CD4-positive, alpha-beta memory T cell (primary cell): ENCODE results near the gene CCDC74A. TPM values are rescaled to one million over a fixed set of nuclear protein-coding genes. Genes with fewer than 3 reads are reported as not detected.
"Not testable (repeated sequence)": the region's sequence is repeated elsewhere in the genome, so short reads cannot be mapped to it uniquely, and the experiment has no call there.

ENCODE experiments used
- CTCF ChIA-PET: fragments of 350-600 bp; sonication (Branson Sonifier 250); formaldehyde crosslinking; loops from one replicate; lab custom pipeline; 2021; ENCODE audit warnings: inconsistent platforms; ENCODE audit not compliant: partially characterized antibody; lab: Charles Lee
- POLR2A ChIA-PET: fragments of 350-600 bp; sonication (Branson Sonifier 250); formaldehyde crosslinking; loops from one replicate; lab custom pipeline; 2021; ENCODE audit not compliant: partially characterized antibody; lab: Charles Lee
- DNase-seq, 5 donors: peaks; one replicate each; pipeline versions ENCODE4 v3.0.0 to v3.0.0-alpha.2; 2020 to 2022; ENCODE audit warnings: mixed read lengths in 1 of 5
- H3K27ac ChIP-seq: one replicate; pipeline ENCODE4 v1.7.0; 2013; ENCODE audit warnings: low read depth, low read length
- H3K27me3 ChIP-seq: 2 replicates; pipeline ENCODE4 v1.7.0; 2013; ENCODE audit warnings: mild to moderate bottlenecking, low read length, moderate library complexity; ENCODE audit not compliant: insufficient read depth
- H3K36me3 ChIP-seq: 2 replicates; pipeline ENCODE4 v1.7.0; 2013; ENCODE audit warnings: mild to moderate bottlenecking, low read length, moderate library complexity; ENCODE audit not compliant: insufficient read depth
- H3K4me1 ChIP-seq: 2 replicates; pipeline ENCODE4 v1.7.0; 2013; ENCODE audit warnings: mild to moderate bottlenecking, low read length, moderate library complexity; ENCODE audit not compliant: insufficient read depth
- H3K4me3 ChIP-seq, 2 donors: one replicate each; pipeline ENCODE4 v1.7.0; 2013; ENCODE audit warnings: low read length in 2 of 2, mild to moderate bottlenecking in 1 of 2
- H3K9me3 ChIP-seq, 2 donors: one replicate each; pipeline ENCODE4 v1.7.0; 2013; ENCODE audit warnings: low read length in 2 of 2, control low read depth in 1 of 2; ENCODE audit not compliant: control insufficient read depth in 1 of 2
- H3K27ac Mint-ChIP-seq, 7 donors: one replicate each; pipeline ENCODE4 v1.8.0; 2020 to 2021; ENCODE audit warnings: mixed read lengths in 7 of 7, mild to moderate bottlenecking in 6 of 7, inconsistent platforms in 3 of 7, moderate library complexity in 3 of 7
- H3K27me3 Mint-ChIP-seq, 2 donors: one replicate each; pipeline ENCODE4 v1.8.0; 2020 to 2021; ENCODE audit warnings: mixed read lengths in 2 of 2
- H3K36me3 Mint-ChIP-seq, 2 donors: one replicate each; pipeline ENCODE4 v1.8.0; 2020 to 2021; ENCODE audit warnings: mixed read lengths in 2 of 2, inconsistent platforms in 1 of 2, mild to moderate bottlenecking in 1 of 2
- H3K4me1 Mint-ChIP-seq, 4 donors: one replicate each; pipeline ENCODE4 v1.8.0; 2020 to 2021; ENCODE audit warnings: mixed read lengths in 4 of 4, mild to moderate bottlenecking in 1 of 4
- H3K4me3 Mint-ChIP-seq, 8 donors: one replicate each; pipeline ENCODE4 v1.8.0; 2020 to 2021; ENCODE audit warnings: mixed read lengths in 8 of 8, mild to moderate bottlenecking in 7 of 8, moderate library complexity in 6 of 8, inconsistent platforms in 3 of 8
- H3K9me3 Mint-ChIP-seq, 8 donors: one replicate each; pipeline ENCODE4 v1.8.0; 2020 to 2021; ENCODE audit warnings: mixed read lengths in 8 of 8, mild to moderate bottlenecking in 5 of 8, inconsistent platforms in 3 of 8, moderate library complexity in 1 of 8
- intact Hi-C: fragments of 100-400 bp; cut with micrococcal nuclease; formaldehyde crosslinking; loops from one replicate; pipeline ENCODE4 v1.15.1; 2023
- polyA plus RNA-seq, 2 donors: library from polyadenylated mRNA; unstranded; fragments of 300-500 nt; fragmentation: Illumina TruSeq; gene quantifications; one replicate each; pipeline ENCODE4 v1.2.3, GENCODE V29; 2021
- total RNA-seq, 2 experiments: library from RNA; stranded (reverse); gene quantifications; one replicate each; pipeline ENCODE4 v1.2.3, GENCODE V29; 2021

The CCDC74A gene
- total and polyA plus RNA-seq, 4 experiments from 2014 or later = 0.38 to 0.54 (median 0.42) TPM; not detected in 1

DNA sequence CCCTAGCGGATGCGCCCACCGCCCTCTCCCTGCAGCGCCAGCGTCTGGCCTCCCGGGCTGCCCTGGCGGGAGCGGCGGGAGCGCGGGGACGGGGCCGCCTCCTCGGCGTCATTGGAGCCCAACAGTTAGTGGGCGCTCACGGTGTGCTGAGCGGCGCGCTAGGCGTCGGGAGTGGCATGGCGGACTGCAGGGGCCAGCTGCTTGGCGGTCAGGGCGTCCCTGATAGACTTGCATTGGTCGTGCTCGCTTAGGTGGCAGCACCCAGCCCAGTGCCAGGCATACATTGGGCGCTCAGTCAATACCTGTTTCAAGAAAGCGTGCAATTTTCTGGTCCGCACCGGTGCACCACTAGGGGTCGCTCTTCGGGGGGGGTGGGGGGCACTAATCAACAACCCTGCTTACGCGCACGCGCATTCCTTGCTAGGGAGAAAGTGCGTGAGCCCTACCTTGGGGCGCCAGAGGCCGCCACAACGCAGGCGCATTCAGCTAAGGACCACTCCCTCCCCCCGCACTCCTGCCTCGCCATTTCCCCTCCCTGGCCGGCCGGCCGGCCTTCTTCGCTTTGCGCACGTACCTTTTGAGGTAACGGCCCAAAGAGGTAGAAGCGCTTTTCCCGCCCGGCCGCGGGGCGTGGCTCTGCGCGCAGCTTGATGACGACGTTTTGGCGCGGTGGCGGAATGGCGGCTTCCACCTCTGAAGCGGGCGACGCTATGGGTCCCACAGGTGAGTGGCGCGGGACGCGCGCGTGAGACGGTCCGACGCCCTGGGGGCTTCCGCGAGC, 35.1 kb upstream of the CCDC74A start:
- Mint-ChIP-seq H3K27ac (peak overlapping the region; percentile 97 to 100 (median 99)), H3K27me3 (no peaks in the 10 kb centered on the region), H3K36me3 (peaks cover 0 to 25% of the 10 kb centered on the region in 2 donors), H3K4me3 (peak overlapping the region; percentile 93 to 99 (median 96)), H3K4me1 (peaks cover 15 to 56% (median 37%) of the 10 kb centered on the region in 4 donors), H3K9me3 (no peaks in the 10 kb centered on the region)
- H3K36me3 ChIP-seq = no peaks in the 10 kb centered on the region
- peak; percentile 93 to 98 (median 95) for DNase-seq
- peak overlapping the region; percentile 90 to 93 for H3K4me3 ChIP-seq
- ChIA-PET POLR2A (interaction anchor here (0.6 to 2.1 kb wide), 11 partner anchors 10 to 1311 kb away, joined by 3 to 14 read pairs (median 5); partner anchors contain the start of genes FAM168B, IMP4, MZT2B and SMPD4), CTCF (interaction anchor here (0.6 to 2.8 kb wide), 14 partner anchors 9 to 1312 kb away, joined by 3 to 14 read pairs (median 4); partner anchors contain the start of genes CCDC74A, FAM168B, IMP4 and SMPD4)
- peak overlapping the region; percentile 94 for H3K27ac ChIP-seq
- H3K27me3 ChIP-seq = no peaks in the 10 kb centered on the region
- peaks cover 38% of the 10 kb centered on the region for H3K4me1 ChIP-seq
- intact Hi-C loops = loop anchor here (1.0 to 5.0 kb wide), 8 partner anchors 35 to 1312 kb away; partner anchors contain the start of genes CCDC74A, FAM168B, IMP4 and PLEKHB2
- H3K9me3 ChIP-seq = no peaks in the 10 kb centered on the region

DNA sequence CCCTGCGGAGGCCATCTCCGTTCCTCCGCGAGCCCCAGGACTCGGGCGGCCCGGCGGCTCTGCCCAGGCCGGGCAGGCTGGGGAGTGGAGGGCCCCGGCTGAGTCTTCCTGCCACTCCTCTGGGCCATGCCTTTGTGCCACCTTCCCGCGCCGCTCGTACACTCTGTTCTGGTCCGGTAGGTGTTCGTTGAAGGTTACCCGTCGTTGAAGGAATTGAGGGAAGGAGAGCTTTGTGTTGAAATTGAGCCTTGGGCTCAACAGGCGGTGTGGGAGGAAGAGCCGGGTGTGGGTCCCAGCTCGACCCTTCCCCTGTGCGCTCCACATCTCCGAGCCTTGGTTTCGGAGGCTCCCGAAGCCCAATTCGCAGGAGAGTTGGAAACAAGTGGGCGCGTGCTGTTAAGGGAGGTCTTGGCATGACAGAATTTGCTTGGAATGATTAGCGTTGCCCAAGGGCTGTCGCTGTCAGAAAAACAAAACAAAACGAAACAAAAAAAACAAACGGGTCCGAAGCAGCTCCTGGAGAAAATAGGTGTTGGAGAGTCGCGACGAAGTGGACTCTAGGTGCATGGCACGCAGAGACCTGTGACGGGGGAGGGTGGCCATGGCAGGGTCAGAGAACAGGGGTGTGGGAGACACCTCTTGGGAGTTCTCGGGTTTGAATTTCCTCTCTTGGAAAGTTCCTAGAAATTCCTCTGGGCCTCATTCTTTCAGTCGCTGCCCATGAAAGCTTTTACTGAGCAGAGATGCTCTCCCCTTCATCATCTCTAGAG, 34.3 kb upstream of the CCDC74A start:
- peak overlapping the region; percentile 93 to 99 (median 96) for H3K4me3 Mint-ChIP-seq
- intact Hi-C loops = loop anchor here (2.0 to 5.0 kb wide), 6 partner anchors 81 to 1313 kb away; partner anchors contain the start of genes FAM168B, IMP4, PLEKHB2 and SMPD4

DNA sequence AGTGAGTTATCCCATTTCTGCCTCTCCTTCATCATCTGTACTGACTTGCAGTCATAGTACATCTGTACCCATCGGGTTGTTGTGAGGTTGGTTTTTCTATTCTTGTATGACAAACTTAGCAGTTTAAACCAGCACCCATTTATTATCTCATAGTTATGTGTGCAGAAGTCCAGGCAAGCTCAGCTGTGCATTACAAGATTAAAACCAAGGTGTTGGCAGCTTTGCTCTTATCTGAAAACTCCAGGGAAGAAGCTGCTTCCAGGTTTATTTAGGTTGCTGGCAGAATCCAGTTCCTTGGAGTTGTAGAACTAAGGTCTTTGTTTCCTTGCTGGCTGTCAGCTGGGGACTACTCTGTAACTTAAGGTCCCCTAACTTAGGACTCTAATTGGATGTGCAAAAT, 32.2 kb upstream of the CCDC74A start:
- H3K27me3 ChIP-seq, H3K9me3 Mint-ChIP-seq, H3K9me3 ChIP-seq, H3K27me3 Mint-ChIP-seq, POLR2A ChIA-PET, H3K36me3 ChIP-seq, intact Hi-C loops, H3K27ac ChIP-seq, DNase-seq, H3K4me3 ChIP-seq: not testable (repeated sequence)
- Mint-ChIP-seq H3K27ac (peak overlapping the region in 4 of 7 donors; percentile 27 to 73 (median 50)), H3K4me1 (peaks cover 9 to 45% (median 31%) of the 10 kb centered on the region in 4 donors), H3K36me3 (peaks cover 12 to 43% of the 10 kb centered on the region in 2 donors), H3K4me3 (peak overlapping the region in 4 of 8 donors; percentile 21 to 48 (median 31))
- CTCF ChIA-PET = interaction anchor here (0.9 kb wide), 1 partner anchor 82 kb away, joined by 3 read pairs; no protein-coding TSS in a partner anchor
- H3K4me1 ChIP-seq = peaks cover 28% of the 10 kb centered on the region

More for the DNA sequence above, 34.3 kb upstream of the CCDC74A start:
- ChIA-PET CTCF (interaction anchor here (0.7 to 2.8 kb wide), 13 partner anchors 10 to 1313 kb away, joined by 3 to 14 read pairs (median 4); partner anchors contain the start of genes CCDC74A, FAM168B, IMP4 and SMPD4), POLR2A (interaction anchor here (0.6 to 2.1 kb wide), 12 partner anchors 10 to 1312 kb away, joined by 3 to 14 read pairs (median 4); partner anchors contain the start of genes FAM168B, IMP4, MZT2B and PLEKHB2)
- Histone ChIP-seq H3K9me3 (no peaks in the 10 kb centered on the region), H3K36me3 (peaks cover 4% of the 10 kb centered on the region), H3K27me3 (no peaks in the 10 kb centered on the region), H3K4me1 (peaks cover 38% of the 10 kb centered on the region), H3K4me3 (peak overlapping the region; percentile 90 to 93), H3K27ac (peak overlapping the region; percentile 94)
- DNase-seq = no peak
- H3K9me3 Mint-ChIP-seq = no peaks in the 10 kb centered on the region
- peaks cover 14 to 55% (median 40%) of the 10 kb centered on the region in 4 donors for H3K4me1 Mint-ChIP-seq
- no peaks in the 10 kb centered on the region for H3K27me3 Mint-ChIP-seq
- H3K27ac Mint-ChIP-seq = peak overlapping the region; percentile 97 to 100 (median 99)
- H3K36me3 Mint-ChIP-seq = peaks cover 5 to 28% of the 10 kb centered on the region in 2 donors

DNA sequence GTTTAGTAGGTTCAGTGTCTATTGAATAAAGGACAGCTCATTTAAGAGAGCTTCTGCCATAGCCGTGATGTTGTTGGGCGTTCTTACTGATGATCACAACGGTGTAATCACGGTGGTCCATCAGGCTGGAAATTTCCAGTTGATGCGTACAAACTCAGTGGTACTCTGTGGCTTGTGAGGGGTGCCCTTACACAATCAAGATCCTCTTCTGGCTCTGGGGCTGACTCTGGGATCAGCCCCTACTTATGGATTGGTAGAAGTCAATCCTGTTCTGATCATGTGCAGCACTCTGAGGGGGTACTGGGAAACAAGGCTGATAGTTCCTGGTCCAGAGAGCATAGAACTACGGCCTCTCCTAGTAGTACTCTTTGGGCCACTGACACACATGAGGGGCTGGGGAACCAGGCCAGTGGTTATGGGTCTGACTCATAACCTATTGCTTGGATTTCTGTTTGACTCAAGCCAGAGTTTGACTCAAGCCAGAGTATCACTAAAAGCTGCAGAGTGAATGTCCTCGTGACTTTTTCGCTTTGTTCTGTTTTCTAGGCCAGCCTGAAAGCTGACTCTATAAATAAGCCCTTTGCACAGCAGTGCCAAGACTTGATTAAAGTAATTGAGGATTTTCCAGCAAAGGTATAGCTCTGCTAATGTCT, 29.2 kb upstream of the CCDC74A start:
- H3K27ac Mint-ChIP-seq, POLR2A ChIA-PET, H3K27me3 Mint-ChIP-seq, CTCF ChIA-PET, H3K27me3 ChIP-seq, H3K4me3 ChIP-seq, H3K27ac ChIP-seq, H3K9me3 Mint-ChIP-seq, H3K9me3 ChIP-seq, DNase-seq, intact Hi-C loops: not testable (repeated sequence)
- peak overlapping the region in 2 of 8 donors; percentile 41 for H3K4me3 Mint-ChIP-seq
- Histone ChIP-seq H3K36me3 (peaks cover 23% of the 10 kb centered on the region), H3K4me1 (peaks cover 19% of the 10 kb centered on the region)
- peaks cover 22 to 46% of the 10 kb centered on the region in 2 donors for H3K36me3 Mint-ChIP-seq
- H3K4me1 Mint-ChIP-seq = peaks cover 7 to 26% (median 20%) of the 10 kb centered on the region in 4 donors

DNA sequence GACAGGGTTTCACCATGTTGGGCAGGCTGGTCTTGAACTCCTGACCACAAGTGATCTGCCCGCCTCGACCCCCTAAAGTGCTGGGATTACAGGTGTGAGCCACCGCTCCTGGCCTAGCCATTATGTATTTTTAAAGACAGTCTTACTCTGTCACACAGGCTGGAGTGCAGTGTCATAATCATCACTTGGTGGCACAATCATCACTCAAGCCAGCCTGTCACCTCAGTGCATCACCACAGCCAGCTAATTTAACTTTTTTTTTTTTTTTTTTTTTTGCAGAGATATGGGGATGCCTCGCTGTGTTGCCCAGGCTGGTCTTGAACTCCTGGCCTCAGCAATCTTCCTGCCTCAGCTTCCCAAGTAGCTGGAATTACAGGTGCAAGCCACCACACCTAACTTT, 24.1 kb upstream of the CCDC74A start:
- DNase-seq, H3K27me3 ChIP-seq, H3K27ac ChIP-seq, POLR2A ChIA-PET, H3K9me3 ChIP-seq, H3K4me1 ChIP-seq, H3K4me3 ChIP-seq, H3K4me3 Mint-ChIP-seq, intact Hi-C loops, H3K27me3 Mint-ChIP-seq, H3K9me3 Mint-ChIP-seq, H3K4me1 Mint-ChIP-seq: not testable (repeated sequence)
- peaks cover 49% of the 10 kb centered on the region for H3K36me3 ChIP-seq
- CTCF ChIA-PET = interaction anchor here (1.4 kb wide), 1 partner anchor 11 kb away, joined by 4 read pairs; the partner anchor contains the start of gene MZT2A
- H3K36me3 Mint-ChIP-seq = peaks cover 41 to 67% of the 10 kb centered on the region in 2 donors
- H3K27ac Mint-ChIP-seq = peak overlapping the region in 1 of 7 donors; percentile 51

DNA sequence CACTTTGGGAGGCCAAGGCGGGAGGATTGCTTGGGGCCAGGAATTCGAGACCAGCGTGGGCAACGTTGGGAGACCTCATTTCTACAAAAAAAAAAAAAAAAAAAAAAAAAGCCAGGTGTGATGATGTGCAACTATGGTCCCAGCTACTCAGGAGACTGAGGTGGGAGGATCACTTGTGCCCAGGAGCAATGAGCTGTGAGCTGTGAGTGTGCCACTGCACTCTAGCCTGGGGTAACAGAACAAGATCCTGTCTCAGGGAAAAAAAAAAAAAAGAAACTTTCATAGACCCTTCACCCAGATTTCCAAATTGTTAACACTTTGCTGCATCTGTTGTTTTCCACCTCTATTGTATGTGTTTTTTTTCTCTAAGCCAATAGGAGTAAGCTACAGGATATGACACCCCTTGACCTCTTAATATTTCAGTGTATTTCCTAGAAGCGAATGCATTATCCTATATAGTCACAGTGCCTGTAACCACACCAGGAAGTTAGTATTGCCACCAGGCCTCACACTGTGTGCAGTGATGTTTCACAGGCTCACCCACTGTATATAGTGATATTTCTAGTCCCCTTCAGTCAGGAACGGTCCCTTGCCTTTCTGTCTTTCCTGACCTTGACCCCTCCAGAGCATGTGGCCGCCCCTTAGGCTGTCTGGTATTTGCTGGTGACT, 23.5 kb upstream of the CCDC74A start:
- DNase-seq, H3K27me3 Mint-ChIP-seq, H3K27me3 ChIP-seq, intact Hi-C loops, H3K4me3 ChIP-seq, H3K4me1 Mint-ChIP-seq, H3K9me3 Mint-ChIP-seq, H3K27ac ChIP-seq, POLR2A ChIA-PET, H3K4me1 ChIP-seq, H3K9me3 ChIP-seq, H3K4me3 Mint-ChIP-seq: not testable (repeated sequence)
- peaks cover 41 to 65% of the 10 kb centered on the region in 2 donors for H3K36me3 Mint-ChIP-seq
- peak overlapping the region in 1 of 7 donors; percentile 36 for H3K27ac Mint-ChIP-seq
- peaks cover 55% of the 10 kb centered on the region for H3K36me3 ChIP-seq
- CTCF ChIA-PET = interaction anchor here (0.7 kb wide), 1 partner anchor 630 kb away, joined by 3 read pairs; no protein-coding TSS in a partner anchor
